GM19324 (cell line): ENCODE measurements around the gene RTP2.

Experiments used
- ATAC-seq: cut with Tn5 transposase; IDR thresholded peaks from one replicate; pipeline ENCODE4 v1.9.1; 2021; ENCODE audit warnings: mild to moderate bottlenecking, moderate library complexity; ENCODE audit not compliant: unreplicated experiment, low FRiP score

RTP2 gene

DNA sequence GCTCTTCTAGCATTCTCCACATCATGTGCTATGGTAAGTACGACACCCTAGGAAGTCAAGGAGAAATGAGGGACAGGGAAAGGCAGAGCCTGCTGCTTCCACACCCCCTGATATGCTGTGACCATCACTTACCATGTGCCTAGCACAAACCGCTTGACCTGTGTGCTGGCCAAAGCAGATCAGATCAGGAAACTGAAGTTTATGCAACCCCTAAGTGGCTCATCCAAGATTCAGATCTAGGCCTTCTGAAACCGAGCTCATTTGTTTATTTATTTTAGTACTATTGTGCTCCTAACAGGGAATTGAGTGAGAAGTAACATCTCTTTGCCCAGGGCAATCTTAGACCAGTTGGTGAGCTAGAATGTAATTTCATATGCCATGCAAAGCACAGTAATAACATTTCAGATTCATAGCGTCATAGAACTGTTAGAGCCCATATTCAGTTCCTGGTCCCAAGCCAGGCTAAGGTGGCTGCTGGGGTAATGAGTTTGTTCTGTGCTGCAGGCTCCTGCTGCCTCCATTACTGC, at the start of gene RTP2:
RTP2 (minus strand) TSS at position 51 of the 527 bp plus-strand sequence. CDS start 429 bp downstream, outside the sequence.
- ATAC-seq = no peak

DNA sequence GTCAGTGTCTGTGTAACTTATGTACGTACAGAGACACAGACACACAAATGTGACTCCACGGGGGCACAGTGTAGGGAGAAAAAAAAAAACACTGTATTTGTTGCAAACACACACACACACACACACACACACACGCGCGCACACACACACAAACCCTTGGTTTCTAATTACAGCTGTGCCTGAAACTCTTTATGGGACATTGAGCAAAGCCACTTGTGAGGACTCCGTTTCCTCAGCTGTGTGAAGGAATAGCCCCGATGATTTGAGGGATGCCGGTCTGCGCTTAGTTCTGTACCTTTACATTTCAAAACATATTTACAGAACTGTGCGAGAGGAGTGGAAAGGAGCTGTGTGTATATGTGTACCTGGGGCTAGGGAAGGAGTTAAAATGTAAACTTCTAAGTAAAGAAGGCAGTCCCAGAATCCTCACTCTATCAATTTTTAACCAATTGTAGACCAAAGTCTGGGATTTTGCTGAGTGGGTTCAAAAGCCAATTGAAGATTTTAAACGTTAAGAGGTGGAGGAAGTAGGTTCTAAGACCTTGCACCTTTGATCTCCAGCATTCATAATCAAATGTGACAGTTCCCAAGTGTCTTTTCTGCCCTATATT, 48.3 kb upstream of the RTP2 start:
- ATAC-seq = no peak

DNA sequence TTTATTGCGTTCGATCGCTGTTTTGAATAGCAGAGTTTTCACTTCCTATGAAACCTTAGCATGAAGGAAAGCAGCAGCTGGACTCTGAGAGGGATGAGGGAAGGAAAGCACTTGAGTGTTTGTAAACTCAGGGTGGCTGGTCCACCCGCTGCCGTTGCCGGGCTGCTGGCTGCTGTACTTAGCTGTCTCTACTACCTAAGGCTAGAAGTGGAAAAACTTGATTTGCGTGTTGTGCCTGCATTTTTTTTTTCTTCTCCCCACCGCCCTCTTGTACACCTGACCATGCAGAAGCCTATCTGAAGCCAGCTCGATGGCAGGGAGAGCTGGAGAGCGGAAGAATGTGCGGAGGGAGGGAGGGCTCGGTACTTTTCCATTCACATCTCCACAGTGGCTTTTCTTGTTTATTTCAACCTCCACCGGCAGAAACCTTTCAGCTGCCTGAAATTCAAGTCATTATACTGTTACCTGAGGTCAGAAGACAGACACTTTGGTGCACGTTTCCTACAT, 47.7 kb upstream of the RTP2 start:
- no peak for ATAC-seq

DNA sequence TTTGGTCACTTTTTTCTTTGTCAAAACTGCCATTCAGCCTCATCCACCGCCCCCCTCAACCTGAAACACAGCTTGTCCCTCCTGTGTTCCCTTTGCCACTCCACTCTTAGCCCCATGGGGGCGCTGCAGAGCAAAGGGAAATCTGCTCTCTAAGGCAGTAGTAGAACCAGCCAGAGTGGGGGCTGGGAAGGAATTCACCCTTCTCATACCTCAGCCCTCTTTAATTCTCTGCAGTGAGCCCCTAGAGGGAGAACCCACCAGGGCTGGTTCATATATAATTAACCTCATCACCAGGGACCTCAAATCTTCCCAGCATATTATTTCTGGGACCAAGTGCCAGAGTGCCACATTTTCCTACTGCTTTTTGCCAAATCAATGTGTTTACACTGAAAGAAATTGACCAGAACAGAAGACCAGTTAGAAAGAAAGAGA, 45.7 kb upstream of the RTP2 start:
- ATAC-seq = no peak

DNA sequence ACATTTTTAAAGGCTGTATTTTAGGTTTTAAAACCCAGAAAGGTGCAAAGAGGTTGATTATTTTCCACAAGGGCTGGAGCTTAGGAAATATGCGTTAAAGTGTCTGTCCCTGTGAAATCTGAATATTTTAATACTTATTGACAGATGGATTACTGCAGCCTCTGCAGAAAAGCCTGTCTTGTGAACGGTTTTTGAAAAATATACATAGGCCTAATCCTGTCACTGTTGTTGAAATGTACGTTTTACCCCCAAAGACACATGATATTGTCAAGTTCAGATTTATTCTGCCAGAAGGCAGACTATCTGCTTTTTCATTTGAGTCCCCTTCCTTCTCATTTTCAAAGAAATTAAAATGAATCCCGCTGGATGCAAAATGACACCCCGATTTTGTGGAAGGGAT, 45.1 kb upstream of the RTP2 start:
- no peak for ATAC-seq

DNA sequence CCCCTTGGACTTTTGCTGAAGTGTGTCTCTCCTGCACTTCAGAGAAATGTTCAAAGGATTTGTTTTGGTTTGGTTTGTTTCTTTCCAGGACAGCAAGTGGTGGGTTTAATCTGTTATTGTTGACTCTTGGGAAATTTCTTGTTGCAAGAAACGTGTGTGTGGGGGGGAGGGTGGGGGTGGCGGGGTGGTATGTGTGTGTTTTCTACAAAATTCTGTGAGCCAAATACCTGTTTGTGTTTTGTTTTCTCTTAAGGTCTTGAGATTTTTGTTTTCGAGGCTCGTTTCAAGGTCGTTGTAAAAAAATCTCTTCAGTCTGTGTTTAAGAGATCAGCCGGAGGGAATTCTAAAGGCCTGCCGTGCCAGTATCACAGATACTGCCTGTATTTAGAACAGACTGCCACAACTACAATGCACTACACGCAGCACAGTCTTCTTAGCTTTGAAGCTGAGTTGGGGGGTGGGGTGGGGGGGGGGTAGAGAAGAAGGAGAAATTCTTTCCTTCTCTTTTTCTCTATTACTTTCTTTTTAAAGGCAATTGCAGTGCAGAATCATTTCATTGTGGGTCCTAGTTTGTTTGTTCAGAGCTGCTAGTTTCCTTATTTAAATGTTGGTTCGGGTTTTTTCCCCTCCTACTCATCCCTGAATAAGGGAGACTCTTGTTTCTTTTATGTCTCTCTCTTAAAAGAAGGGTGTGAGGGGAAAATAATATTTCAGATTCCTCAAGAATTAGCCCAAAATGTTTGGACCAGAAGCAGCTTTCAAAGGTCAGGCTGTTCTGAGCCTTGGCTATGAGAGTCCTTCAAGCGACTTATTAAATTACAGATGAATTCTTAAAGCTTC, 44.3 kb upstream of the RTP2 start:
- no peak for ATAC-seq

- ATAC-seq = no peak
These were observed 43.7 kb upstream of the RTP2 start for GRCh38 chr3:187746059-187746441.

DNA sequence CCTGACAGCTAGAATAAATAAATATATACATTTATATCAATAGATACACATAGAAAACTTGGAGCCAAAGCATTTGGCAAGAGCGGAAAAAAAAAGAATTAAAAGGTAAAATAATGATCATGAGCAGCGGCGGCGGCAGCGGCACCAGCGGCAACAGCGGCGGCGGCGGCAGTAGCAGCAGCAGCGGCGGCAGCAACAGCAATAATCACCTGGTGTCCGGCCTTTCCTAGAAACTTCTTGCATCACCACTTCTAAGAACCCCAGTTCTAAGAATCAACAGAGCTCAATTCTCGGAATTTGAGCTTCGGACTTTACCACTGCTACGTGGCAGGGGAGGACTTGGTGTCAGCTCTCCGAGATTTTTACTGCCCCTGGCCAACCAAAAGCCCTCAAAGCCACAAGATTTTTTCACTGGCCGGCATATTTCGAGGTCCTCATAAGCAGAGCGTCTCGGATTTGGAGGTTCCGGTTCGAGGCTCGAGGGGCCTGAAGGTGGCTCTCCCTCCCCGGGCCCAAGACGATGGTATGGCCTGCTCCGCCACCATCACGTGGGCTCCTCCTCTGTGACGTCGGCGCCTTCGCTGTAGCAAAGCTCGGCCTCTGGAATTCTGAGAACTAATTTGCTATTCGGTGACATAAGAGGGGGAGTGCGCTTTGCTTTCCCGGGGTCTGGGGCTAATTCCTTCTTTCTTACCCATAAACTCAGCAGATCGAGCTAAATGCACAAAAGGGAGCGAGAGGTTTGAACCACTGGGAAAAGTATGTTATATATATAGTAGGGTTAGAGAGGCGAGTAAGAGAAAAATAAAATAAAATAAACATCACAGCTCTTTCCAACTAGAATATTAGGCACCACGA, 43.1 kb upstream of the RTP2 start, which contains the start of gene BCL6:
BCL6 (minus strand) TSS at position 268 of the 858 bp plus-strand sequence. CDS start 11,775 bp downstream, outside the sequence.
- ATAC-seq = peak; percentile 87

GRCh38 chr3:187744169-187745151, 42.1 kb upstream of the RTP2 start:
- no peak for ATAC-seq

- ATAC-seq = no peak
These were observed 41.1 kb upstream of the RTP2 start for GRCh38 chr3:187743195-187744141.

DNA sequence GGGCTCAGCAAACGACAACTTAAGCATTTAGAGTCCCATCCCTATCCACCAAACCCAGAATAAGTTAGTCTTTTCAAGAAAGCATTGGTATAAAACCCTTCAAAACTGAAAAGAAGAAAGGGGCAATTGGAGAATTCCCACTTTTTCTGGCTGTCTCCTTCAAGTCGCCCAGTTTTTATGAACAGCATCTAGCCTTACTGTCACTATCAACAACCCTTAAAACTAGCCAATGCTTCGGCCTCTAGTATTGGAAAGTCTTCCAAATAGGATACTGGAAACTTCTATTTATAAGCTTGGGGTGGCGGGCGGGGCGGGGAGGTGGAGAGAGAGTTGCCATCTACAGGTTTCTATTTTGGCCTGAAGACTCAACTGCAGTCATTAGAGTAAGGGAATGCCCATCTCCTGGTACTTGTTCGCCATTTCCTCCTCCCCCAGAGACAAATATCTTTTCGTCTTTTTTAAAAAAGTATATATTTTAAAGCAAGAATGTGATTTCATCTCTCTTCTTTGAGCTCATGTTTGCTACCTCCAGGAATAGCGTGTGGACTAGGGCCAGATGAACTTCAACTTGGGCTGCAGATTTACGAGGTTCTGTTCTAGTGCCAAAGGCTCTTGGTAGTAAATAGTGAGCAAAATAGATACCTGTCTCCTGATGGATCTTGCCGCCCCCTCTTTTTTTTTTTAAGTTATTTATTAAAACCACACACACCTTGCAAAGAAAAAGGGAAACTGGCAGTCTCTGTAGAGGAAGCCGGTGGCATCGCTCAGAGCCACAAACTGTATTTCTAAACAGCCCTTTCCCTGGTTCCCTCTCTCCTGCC, 40.2 kb upstream of the RTP2 start:
- ATAC-seq = no peak

- ATAC-seq = no peak
These were observed 39.3 kb upstream of the RTP2 start for GRCh38 chr3:187741403-187742350.

DNA sequence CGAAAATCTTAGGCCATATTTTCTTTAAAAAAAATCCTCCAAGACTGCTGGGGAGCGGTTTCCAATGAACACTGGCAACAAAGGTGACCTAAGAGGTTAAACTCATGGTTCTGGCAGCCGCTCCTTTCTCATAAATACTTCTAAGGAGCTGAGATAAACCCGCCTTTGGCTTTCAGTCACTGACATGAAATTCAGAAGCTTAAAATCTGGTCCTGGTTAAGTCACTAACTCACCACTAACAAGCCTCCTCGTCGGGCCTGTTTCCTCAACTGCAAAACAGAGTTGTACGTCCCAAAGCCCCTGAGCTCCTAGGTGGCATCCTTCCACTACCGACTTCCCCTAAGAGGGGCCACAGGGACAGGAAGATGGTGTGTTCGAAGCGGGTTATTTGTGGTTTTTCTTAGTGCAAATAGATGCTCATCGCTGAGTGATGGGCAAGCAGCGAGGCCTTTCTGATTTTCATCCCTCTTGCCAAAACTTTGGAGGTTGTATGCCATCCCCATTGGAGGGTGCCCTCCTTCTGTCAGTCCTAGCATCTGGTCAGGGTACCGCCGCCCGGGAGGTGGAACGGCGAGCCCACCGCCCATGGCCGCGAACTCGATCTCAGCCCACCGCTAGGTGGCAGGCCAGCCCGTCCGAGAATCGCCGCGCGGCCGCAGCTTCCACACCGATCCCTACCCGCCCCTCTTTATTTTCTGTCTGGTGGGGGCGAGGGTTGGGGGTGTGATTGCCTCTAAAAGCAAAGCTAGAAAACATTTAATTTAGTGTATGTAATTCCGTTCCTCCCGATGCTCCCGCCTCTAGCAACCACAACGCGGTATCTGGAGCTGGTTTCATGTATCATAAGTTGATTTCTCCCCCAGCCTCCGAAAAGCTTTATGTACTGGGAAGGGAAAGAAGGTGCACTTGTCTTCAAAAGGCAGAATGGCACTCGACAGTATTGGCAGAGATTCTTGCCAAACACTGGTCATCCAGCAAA, 38.4 kb upstream of the RTP2 start:
- ATAC-seq = no peak

- no peak for ATAC-seq
These were observed 37.4 kb upstream of the RTP2 start for GRCh38 chr3:187739561-187740332.
